GM19438 (cell line): ENCODE measurements around the gene CDH23.

ENCODE experiments used
- ATAC-seq: cut with Tn5 transposase; IDR thresholded peaks from one replicate; pipeline ENCODE4 v1.9.1; 2021; ENCODE audit warnings: low read depth; ENCODE audit not compliant: unreplicated experiment

CDH23 gene

GRCh38 chr10:71632896-71633600 is 236.3 kb downstream of the CDH23 start:
- ATAC-seq = no peak

GRCh38 chr10:71633920-71634319 is 237.2 kb downstream of the CDH23 start:
- no peak for ATAC-seq

DNA sequence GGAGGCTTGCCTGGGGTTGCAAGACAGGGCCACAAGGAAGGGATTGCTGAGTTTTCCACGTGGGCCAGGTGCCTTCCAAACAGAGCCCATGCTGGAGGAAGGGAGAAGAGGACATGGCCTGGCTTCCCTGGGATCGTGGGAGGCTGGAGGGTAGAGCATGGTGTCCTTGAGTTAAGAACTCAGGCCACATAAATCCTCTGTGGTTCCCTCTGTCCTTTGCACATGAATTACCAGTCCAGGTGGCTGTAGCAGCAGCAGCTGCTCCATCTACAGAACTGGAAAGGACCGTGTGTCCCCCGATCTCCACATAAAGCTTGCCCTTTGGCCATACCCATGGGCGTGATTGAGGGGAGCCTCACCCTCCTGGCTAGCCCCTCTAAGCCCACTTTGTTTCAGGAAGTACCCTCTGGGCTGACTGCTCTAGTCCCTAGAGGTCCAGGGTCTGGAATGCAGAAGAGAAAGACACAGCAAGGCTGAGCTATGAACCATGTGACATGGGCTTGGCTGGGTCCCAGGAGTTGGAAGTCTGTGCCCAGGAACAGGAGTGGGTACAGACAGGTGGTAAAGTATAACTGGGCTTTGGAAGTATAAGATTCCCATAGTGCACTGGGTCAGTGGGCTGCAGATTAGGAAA is 237.9 kb downstream of the CDH23 start:
- ATAC-seq = no peak

DNA sequence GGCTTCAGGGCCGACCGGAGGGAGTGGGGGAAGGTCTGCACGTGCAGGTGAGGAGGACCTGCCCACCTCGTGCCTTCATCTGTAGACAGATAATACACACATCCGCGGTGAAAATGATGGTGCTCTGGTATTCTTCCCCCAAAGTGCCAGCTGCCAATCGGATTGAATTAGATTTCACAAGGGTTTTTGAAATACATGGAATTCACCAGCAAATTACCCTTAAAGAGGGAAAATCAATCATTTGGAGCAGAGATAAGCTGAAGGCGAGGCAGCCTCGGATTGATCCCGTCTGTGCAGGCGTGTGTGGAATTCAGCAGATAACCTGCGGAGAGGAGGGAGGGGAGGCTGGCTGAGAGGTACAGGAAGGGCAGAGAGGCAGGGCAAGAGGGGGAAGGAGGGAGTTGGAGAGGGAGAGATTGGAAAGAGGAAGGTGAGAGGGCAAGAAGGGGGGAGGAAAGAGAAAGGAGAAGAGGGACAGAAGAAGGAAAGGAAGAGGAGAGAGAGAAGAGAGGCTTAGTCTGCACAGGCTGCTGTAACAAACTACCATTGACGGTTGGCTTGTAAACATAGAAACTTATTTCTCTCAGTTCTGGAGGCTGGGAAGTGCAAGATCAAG is 238.6 kb downstream of the CDH23 start:
- ATAC-seq = no peak

DNA sequence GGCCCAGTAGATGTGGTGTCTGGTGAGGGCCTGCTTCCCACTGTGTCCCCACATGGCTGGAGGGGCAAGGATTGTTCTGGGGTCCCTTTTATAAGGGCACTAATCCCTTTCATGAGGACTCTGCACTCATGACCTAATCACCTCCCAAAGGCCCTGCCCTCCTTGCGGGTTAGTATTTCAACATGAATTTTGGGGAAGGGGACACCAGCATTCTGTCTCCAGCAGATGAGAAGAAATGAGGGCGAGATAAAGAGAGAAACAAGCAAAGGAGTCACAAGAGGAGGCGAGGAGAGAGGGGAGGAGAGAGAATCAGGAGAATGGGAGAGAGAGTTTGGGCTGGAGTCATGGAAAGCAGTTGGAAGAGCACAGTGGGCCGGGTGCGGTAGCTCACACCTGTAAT is 239.1 kb downstream of the CDH23 start:
- no peak for ATAC-seq

DNA sequence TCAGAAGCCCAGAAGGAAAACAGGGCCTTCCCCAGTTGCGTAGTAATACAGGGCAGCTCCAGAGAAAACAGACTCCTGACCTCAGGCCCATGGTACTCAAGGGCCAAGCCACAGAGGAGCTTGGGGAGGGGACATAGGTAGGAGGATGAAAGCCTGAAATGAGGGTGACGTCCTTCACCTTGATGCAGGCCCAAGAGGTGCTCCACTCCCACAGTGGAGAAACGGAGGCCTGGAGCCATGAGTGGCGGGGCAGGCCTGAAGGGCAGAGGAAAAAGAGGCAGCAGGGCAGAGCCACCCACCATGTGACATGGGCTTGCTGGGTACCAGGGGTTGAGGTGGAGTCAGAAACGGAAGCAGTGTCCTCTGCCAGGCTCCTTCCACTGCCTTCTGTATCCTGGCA is 239.9 kb downstream of the CDH23 start:
- no peak for ATAC-seq

- no peak for ATAC-seq
Observed at GRCh38 chr10:71637305-71637704, 240.6 kb downstream of the CDH23 start.

DNA sequence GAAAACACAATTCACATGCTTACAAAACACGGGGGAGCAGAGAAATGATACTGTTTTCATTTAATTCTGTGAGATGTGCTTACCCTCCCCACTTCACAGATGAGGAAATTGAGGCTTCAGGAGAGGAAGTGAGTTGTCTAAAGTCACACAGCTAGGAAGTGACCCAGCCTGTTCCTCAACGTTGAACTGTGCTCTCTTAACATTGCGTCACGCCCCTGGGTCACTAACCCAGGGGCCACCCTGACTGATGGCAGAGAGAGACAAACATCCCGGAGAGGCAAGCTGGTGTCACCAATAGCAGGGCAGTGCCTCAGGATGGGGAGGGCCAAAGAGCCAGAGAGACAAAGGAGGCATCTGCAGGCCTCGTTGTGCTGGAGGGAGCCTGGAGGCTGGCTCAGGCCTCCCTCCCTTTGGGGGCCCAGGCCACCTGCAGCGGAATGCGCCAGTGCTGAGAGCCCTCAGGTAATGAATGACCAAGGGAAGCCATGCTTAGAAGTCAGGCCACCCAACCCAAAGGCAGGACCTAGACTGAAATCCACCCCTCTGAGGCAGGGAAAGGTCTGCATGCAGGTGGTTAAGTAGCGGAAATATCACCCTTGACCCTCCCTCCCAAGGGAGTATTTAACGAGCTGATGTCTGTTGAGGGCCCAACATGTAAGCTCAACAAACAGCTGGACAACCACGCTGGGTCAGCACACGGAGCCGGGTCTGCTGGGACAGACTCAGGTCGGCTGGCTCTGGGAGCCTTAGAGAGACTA is 241.5 kb downstream of the CDH23 start:
- ATAC-seq = no peak

DNA sequence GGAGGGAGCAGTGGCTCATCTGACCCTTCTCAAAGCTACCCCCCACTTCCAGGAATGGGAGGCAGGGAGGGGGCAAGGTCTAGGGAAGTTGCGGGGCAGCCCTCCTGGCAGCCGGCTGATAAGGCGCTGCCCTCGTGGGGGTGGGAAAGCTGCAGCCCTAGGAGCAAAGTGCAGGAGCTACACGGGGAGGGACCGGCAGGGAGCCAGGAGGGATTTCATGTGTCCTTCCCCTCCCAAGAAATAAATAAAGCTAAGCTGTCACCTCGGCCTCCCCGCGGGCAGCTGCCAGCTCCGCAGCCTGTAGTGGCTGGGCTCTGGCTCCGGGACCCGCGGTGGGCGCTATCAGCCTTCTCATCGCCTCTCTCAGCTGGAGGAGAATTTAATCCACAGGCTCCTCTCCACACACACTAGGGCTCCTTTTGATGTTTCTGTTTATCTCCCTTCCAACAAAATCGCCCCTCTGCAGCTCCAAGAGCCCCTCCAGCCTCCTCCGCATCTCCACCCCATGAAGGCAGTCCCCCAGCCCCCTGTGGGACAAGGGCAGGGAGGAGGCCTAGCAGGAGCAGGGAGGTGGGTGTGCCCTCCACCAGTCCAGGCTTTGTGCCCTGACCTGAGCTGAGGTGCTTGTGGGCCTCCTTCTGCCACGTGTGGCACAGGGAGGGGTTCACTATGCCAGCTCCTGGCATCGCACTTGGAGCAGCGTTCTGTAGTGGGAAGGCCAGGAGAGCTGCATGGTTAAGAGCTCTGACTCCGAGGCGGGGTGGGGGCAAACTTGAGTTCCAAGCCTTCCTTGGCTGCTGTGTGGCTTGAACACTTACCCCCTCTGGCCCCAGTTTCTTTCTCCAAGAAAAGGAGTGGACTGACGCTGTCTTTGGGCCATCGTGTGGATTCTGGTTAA is 242.4 kb downstream of the CDH23 start:
- no peak for ATAC-seq

GRCh38 chr10:71640607-71641006 is 243.9 kb downstream of the CDH23 start:
- no peak for ATAC-seq

- no peak for ATAC-seq
Observed at GRCh38 chr10:71641449-71641848, 244.7 kb downstream of the CDH23 start.

GRCh38 chr10:71641986-71642385 is 245.3 kb downstream of the CDH23 start:
- ATAC-seq = no peak

GRCh38 chr10:71643904-71644303 is 247.2 kb downstream of the CDH23 start:
- no peak for ATAC-seq

DNA sequence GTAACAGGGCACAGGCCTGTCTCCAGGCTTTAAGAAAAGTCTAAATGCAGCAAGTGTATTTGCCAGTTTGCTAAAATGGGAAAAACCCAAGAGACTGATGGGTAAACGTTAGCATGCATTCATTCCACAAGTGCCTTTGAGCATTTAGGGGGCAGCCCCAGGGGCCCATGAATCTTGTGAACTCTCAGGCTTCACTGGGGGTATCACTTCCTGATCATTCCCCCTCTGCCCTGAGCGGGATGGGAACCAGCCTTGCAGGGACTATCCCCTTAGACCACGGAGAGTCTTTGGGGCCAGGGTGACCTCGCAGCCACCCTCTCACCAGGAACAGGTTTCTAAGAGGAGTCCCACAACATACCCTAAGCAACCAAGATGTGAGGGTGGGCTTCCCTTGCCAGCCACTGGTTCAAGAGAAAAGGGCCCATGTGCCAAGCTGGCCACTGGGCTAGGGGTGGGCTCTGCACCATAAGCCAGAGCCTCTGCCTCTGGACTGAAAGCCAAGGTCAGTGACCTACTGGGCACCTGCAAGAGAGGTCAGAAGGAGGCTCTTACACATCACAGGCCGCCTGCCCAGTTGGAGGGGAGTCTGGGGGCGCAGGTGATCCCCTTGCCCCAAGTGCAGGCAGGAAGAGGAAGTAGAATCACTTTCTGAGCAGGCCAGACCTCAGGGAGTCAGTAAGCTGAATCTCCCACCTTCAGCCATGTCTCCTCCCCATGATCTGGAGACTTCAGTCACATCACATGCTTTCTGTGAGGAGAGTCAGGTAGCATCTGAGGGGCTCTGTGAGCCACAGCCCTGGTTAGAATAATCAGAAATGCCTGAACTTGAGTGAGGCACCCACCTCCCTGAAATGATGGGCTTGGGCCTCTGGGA is 247.8 kb downstream of the CDH23 start:
- no peak for ATAC-seq

GRCh38 chr10:71645185-71645584 is 248.5 kb downstream of the CDH23 start:
- ATAC-seq = no peak

GRCh38 chr10:71646037-71646436 is 249.3 kb downstream of the CDH23 start:
- no peak for ATAC-seq

- ATAC-seq = no peak
Observed at GRCh38 chr10:71646592-71647292, 250.0 kb downstream of the CDH23 start.

DNA sequence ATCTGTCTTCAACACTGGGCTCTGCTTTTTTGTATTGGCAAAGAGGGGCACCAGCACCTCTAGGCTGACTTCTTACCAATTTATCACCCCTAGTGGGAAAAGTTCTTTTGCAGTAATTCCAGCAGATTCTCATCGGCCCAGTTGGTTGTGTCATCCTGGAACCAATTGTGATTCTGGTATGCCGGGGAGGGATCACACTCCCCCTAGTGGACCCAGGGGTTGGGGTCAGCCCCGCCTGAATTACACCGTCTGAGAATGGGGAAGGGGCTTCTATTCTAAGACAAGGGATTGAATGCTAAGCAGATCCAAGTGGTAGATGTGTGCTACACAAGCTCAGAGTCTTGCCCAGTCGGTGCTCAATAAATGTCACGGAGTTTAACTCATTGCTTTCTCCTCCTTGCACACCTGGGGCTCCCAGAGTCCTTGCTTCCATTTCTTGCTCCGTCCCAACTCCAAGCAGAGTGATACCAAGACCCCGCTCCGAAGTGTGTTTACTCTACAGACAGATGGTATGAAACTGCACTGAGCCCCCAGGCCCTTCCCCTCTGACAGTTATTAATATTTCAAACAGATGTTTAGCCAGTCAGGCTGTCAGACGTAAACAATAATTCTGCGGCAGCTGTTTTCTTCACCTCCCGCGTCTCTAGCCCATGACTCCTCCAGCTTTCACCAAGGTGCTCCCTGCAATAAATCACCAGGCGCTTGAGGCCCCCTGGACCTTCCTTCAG is 251.0 kb downstream of the CDH23 start:
- no peak for ATAC-seq
